NCI-H1105 (cell line): ENCODE results near the gene PDE2A.

ENCODE experiments used
- DNase-seq: peaks from one replicate; lab custom pipeline; 2025; lab: John Stamatoyannopoulos, UW

PDE2A gene

DNA sequence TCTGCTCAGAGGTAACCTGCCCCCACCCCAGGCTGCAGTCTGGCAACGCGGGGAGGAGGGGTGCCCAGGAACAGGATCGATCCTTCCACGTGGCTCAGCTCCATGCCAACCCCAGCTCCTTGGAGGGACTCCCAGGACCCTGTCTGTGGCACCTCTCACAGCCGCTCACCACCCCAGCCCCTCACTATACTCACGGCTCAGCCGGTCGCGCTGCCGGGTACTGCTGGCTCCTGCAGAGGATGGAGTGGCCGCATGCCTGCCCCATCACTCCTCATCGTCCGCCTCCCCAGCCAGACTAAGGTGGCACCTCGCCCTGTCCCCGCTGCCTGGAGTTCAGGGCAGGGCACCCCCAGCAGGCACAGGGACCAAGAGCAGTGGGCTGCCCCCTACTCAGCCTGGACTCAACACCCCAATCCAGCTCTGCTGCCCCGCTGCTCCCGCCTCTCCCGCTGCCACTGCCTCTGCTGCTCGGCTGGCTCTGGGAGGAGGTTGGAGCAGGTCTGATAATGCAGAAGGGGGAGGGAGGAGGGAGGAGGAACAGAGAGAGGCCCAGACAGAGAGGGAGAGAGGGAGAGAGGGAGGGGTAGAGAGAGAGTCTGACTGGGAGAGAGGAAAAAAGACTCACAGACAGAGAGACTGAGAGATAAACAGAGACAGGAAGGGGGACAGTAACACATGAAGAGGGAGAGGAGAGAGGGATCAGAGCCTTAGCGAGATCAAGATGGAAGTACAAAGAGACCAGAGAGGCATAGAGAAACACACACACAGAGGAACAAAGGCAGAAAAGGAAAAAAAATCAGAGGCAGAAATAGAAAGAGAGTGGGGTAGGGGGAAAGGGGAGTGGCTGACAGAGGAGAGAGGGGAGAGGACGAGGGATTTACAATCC lies at the start of gene PDE2A:
Gene PDE2A (minus strand): TSS at position 480 of the 886 bp plus-strand sequence. CDS start 215 bp downstream, at position 265.
- no peak for DNase-seq

DNA sequence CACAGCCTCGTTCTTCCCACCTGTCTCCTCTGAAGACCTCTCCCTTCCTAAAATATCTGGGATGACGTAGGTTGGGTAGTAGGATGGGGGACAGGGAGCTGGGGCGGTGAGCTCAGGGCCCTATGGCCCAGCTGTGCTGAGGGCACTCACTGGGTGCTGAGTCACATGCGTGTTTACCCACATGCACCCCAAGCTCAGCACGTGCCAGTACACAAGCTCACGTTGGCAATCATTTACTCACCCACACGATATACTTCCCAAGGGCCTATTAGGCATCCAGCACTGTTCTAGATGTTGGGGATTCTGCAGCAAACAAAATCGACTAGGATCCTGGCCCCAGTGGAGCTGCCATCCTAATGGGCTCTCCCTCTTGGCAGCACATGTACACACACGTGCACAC lies 49.3 kb upstream of the PDE2A start:
- DNase-seq = no peak

DNA sequence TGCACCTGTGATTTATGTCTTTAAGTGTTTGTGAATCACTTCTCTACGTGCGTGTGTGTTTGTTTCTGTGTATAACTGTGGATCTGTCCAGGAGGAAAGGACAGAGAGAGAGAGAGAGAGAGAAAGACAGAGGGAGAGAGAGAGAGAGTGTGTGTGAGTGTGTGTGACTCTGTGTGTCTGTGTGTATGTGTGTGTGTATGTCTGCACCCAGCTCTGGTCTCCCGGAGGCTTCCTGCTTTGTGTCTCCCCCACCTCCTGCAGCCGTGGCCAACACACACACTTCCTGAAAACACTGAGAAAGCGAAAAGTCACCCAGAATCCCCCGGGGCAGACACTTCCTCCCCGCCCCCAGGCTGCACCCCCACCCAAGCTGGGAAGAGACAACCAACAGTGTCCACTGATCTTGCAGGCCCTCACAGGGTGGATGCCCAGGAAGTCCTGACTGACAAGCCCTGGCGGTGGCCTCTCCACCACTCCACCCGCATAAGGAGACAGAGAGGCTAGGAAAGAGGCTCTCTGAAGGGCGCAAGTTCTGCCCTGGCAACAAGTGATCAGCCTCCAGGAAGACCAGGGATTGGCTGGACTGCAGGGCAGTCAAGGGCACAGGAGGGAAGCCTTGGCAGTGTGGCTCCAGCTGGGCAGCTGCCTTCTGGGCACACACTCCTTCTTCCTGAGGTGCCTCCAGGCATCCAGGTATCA lies 48.0 kb upstream of the PDE2A start:
- DNase-seq = peak; percentile 66

DNA sequence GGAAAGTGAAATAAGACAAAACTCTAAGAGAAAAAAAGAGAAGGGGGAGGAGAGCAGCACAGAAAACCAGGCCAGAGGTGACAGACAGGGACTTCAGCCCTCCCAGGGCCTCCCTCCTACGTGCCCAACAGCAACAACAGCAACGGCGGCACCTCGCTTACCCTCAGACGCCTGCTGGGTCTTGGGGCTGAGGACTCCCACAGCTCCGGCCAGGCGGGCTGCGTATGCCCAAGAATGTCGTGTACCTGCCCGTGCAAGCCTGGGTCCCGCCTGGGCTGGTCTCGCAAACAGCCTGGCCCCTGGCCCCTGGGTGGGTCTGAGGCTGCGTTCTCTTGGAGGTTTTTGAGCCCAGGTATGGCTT lies 47.4 kb upstream of the PDE2A start:
- DNase-seq = peak; percentile 13

DNA sequence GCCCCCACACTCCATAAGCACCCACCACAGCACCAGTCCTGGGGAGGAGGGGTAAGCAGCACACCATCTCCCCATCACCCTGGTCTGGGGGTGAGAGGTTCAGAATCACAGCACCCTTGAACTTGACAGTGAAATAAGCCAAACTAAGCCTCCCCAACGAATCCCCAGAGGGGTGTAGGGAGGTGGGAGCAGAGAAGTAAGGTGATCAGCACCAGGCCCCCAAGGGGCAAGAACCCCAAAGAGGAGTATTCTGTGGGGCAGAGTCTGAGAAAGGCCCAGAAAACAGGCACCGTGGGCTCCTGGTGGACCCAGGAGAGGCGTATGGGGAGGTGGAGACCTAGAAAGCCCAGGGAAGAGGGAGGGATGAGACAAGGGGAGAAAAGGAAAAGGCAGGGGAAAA lies 47.1 kb upstream of the PDE2A start:
- no peak for DNase-seq

DNA sequence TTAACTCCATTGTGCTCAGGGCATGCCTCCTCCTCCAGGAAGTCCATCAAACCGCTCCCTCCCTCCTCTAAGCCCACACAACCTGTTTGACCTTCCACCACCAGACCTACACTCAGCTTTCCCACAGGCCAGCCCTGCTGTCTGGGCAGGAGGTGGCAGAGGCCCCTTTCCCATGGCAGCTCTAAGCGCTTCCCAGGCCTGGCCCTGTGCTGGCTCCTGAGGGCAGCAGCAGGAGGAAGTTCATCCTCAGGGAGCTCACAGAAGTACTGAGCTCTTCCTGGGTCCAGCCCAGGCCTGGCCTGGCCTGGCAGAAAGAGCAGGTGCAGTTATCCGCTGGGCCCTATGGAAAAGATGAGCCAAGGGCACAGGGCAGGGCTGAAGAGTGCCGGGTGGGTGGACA lies 46.6 kb upstream of the PDE2A start:
- no peak for DNase-seq

DNA sequence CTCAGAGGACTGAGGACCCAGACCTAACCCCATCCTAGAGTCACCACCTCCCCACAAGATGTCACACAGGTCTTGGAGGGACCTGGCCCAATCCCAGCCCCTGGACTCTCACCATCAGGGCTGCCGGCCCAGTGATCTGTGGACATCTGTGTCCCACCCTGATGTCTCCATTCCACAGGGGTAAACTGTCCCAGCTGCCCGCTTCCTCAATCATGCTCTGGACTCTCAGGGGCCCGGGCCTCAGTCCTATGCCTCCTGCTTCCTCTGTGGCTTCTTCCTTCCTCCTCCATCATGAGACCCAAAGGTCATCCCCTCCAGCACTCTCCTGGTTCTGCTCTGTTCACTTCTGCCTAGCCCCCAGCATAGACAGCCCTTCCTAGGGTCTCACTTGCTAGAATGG lies 45.8 kb upstream of the PDE2A start:
- no peak for DNase-seq

DNA sequence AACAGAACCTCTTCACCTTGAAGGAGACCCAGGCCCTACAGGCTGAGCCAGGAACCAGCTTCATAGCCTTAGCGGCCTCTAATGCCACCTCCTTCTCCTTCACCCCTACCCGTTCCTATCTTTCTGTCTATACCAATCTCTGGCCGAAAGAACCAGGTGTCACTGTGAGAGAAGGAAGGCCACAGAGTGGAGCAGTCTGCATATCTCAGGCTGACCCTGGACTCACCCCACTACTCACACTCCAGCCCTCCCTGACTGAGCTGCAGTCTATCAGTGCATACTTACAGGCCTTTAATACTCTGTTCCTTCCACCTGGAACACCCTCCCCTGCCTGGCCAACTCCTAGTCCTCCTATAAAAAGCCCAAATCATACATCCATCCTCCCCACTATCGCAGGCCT lies 45.3 kb upstream of the PDE2A start:
- no peak for DNase-seq

DNA sequence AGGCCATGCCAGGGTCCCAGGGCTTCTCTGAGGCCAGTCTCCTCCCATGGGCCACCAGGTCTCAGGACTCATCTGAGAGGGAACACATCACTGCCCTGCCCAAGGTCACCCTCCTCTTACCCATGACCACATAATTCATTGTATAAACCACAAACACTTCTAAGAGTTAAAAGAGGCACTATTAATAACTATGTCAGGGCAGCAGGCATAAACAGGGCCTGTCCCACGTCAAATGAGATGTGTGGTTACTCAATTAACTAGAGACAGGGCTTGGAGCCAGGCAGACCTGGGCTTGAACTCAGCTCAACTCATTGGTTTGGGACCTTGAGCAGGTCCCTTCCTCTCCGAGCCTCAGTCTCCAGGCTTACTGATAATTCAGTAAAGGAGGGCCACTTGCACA lies 44.9 kb upstream of the PDE2A start:
- no peak for DNase-seq

DNA sequence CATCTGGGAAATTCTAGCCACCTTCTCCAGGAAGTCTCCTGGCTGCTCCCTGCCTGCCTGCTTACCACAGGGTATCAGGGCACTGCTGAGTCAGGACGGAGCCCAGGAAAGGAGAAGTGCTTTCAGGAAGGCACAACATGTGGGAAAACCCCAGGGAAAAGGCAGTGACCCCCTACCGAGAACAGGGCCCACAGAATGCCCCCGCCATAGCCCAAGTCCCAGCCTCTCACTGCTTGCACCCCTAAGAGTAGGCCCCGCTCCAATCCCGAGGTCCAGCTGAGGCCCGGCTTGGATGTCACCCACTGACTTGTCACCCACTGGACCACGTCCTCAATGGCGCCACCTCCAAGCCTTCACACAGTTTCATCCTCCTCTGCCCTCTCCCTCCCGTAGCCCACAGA lies 43.9 kb upstream of the PDE2A start:
- no peak for DNase-seq

DNA sequence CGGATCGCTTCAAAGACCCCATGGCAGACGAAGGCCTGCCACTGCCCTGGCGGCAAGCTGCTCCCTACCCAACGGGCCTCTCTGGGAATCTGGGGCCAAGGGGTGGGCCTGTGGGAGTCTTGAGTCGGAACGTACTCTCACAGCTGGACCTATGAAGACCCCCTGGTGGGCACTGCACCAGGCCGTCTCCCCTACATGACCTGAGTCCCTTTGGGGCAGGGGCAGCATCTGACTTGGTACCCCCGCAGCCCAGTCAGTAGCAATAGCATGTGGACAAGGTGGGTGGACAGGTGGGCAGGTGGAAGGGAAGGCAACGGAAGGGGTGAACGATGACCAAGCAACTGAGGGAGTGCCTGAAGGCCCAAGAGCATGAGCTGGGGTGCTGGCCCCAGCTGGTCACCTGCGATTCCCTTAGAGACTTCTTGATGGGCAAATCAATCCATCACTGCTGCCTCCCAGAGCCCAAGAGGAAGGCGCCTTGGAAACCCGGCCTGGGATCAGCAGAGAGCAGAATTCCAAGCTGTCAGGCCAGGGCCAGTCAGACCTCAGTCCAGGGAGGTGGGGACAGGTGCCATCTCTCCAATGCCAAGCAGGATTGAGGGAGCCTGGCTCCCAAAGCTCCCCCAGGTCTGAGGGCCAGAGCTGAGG lies 42.7 kb upstream of the PDE2A start:
- no peak for DNase-seq

DNA sequence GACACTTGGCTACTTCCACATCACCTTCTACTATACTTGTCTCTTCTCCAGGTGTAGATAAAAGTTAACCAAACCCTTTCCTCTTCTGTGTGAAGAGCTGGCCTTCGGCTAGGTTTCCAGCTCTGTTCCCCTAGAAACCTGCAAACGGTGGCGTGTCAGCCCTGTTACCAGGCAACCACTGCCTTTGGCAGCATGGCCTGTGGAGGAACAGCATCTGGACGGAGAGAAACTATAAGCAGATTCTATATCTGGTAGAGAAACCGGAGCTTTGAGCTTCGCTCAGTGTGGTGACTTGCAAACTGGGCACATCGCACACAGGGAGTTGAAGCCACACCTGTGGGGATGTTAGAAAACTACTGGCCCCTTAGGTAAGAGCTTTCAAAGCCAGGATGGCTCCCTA lies 42.1 kb upstream of the PDE2A start:
- peak; percentile 37 for DNase-seq

DNA sequence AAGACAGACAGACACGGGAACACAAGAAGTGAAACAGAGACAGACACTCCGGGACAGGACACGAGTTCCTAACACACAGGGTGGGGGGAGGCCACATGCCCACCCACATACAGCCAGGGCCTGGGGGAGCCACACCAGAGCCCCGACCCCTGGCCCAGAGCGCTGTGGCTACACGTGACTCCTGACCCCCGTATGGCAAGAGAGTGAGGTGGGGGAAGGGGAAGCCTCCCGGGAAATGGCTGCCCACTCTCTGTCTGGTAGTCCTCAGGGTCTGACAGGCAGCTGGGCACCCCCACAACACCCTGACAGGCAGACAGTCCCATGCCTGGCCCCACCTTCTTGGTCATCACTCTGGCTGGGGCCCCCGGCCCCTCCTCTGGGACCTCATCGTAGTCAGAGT lies 38.6 kb upstream of the PDE2A start:
- DNase-seq = no peak

DNA sequence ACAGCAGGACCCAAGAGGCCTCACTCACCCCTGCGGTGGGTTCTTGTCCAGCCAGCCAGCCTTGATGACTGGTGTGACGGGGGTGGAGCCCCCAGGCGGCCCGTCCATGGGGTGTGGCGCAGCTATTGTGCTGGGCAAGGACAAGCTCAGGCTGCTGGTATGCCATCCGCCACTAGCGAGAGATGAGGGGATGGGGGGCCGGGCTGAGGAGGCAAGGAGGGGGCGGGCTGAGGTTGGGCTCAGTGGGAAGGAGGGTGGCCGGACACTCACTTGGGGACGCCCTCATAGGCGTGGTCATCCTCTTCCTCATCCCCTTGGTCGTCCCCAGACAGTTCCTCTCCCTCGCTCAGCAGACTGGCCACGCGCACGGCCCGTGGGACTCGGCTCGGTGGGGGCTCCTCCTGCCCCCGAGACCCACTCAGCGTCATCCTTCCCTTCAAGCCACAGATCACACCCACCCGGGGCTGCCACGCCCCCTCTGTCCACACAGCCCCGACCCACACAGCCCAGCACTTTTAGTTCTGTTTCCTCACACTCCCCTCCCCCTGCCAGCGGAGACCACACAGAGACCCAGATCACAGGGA lies 38.0 kb upstream of the PDE2A start:
- DNase-seq = no peak

DNA sequence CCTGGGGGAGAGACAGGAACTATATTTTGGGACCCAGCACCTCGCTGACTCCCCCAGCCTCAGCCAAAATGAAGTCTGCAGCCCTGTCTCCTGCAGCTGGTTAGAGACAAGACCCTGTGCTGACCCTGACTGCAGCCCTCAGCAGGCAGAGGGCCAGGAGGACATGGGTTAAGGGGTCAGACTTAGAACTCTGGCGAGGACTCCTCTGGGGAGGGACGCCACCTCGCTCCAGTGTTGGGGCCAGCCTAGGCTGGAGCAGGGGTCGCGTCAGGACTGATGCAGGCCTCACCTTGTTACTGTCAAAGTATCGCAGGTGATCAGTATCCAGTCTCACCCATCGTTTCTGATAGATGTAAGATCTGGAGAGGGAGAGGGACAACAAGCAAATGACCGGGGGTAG lies 36.9 kb upstream of the PDE2A start:
- DNase-seq = no peak

DNA sequence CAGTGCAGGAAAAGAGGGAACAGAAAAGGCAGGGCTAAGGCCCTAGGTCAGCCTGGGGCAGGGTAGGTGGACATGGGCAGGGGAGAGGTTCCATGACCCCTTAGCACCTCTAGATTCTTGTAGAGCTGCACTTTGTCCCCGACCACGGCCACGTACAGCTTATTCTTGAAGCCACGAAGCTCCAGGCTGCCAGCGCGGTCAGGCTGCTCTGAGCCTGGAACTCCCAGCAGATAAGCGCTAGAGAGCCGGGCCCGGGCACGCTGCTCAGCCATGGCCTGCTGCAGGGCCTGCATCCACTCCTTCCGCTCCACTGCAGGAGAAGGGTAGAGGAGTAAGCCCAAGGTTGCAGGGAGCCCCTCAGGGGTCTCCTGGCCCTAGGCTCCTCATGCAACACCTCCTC lies 36.1 kb upstream of the PDE2A start:
- no peak for DNase-seq

DNA sequence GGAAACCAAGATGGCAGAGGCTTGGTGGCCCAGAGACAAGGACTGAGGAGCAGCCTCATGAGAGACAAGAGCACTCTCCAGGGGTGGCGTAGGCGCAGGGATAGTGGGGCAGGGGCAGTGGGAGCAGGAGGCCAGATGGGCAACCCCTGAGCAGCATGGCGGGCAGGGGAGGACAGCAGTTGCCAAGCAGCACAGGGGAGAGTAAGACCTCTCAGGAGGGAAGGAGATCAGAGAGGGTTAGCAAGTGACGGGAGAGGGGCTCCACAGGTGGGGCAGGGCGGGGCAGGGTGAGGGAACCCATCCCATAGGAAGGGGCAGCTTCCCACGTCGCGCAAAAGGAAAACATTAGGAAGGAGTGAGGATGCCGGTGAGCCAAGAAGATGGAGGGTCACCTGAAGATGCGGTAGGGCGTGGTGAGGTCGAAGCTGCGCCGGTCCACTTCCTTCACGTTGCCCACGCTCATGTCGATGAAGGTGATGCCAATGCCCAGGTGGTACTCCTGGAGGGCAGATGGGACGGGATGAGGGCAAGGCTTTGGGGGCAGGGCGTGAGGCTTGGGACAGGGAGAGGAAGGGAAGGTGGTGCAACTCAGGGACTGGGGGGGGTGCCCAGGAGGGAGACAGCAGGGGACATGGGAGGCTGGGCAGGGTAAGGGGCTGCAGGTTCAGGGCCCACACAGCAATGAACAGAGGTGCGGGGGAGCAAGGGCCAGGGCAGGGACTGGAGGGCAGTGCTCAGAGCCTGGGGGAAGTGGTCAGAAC lies 35.4 kb upstream of the PDE2A start:
- DNase-seq = no peak

DNA sequence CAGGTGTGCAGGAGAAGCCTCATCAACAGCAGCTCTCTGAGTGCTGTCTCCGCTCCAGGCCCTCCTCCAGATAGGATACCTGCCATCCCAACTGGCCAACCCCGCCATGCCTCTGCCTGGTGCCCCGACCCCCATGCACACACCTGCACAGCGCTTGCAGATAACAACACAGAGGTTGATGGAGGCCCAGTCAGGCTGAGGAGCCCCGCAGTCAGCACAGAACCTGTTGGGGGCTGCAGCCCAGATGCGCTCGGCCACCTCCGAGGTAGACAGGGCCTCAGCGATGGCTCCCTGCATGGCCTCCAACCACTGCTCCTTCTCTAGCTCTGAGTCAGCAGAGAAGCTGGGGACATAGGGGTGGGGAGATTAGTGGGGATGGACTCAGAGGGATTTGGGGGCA lies 32.8 kb upstream of the PDE2A start:
- DNase-seq = no peak

DNA sequence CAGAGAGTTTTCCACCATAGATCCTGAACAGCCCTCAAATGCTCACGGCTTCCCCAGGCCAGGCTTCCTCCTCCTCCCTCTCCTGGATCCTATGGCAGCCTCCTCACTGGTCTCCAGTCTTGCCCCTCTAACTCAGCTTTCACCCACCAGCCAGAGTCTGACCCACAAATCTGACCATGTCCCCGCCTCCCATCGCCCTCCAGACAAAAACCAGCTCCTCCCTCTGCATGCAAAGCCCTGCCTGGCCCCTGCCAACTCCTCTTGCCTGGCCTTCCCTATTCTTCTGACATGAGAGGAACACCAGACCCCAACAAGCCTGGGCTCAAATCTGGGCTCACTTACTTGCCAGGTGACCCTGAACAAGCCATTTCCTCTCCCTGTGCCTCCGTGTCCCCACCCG lies 32.4 kb upstream of the PDE2A start:
- DNase-seq = no peak

DNA sequence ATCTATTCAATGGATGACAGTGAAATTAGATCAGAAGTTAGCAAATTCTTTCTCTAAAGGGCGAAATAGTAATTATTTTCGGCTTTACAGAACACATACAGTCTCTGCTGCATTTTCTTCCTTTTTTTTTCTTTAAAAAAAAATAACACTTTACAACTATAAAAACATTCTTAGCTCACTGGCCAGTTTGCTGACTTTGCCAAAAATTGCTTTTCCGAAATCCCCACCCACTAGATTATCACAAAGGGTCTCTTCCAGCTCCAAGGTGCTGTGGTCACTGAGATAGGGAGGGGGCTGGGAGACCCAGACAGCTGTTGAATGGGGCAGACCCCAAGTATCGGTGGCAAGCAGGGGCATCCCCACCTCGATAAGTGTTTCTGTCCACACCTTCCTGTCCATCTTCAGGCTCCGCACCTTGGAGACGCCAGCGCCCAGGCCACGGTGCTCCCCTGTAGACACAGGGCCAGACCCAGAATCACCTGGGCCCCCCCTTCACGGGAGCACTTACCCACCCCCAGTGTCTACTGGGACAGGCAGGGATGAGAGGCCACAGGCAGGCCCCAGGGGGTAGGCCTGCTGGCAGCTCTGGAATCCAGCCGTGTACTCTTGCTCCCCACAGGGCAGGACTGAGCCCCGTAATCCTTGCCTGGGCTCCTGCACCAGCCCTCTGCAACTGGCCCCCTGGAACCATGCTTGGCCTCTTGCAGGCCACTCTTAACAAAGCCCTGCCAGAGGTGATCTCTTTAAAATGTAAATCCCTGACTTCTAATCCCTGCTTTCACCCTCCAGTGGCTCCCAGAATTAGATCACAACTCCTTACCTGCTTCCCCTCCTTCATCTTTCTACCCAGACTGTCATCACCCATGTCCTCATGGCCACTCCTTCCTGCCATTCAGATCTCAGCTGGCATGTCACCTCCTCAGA lies 31.5 kb upstream of the PDE2A start:
- no peak for DNase-seq

DNA sequence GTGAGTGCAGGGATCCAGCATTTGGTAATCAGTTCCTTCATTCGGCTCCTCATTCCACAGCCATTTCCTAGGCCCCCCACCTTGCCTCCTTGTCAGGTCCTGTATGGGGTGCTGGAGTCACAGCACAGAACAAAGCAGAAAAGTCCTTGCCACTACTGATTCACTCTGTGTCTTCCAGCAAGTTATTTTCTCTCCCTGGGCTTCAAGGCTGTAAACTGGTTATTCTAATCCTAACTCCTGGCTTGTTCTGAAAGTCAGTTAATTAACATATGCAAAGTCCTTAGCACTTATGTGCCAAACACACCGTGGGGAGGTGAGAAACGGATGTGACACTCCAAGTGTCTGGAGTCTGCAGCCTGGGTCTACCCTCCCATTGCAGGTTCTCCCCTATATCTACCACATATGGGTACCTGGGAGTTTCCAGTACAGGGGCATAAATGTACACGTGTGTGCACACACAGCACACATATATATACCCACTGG lies 30.6 kb upstream of the PDE2A start:
- DNase-seq = no peak
